Measurements from ENCODE around the gene RAB37. TPM values are rescaled to one million over a fixed set of nuclear protein-coding genes. Genes with fewer than 3 reads are reported as not detected.

RAB37 gene
- total RNA-seq, 1 donor: 0.09 TPM

- no peak overlapping the region for H3K4me3 ChIP-seq (ENCODE audit: low read depth, low read length)
- no peak for DNase-seq (ENCODE audit: low read depth)
- no peak for TF ChIP-seq CTCF (IDR thresholded peaks at IDR 0.05; ENCODE audit: insufficient read depth, low read length)
These were observed 32.3 kb downstream of the RAB37 start for GRCh38 chr17:74769266-74769855.

GRCh38 chr17:74769856-74770497, 32.9 kb downstream of the RAB37 start:
- DNase-seq (ENCODE audit: low read depth): no peak
- TF ChIP-seq CTCF (IDR thresholded peaks at IDR 0.05; ENCODE audit: insufficient read depth, low read length): no peak
- H3K4me3 ChIP-seq (ENCODE audit: low read depth, low read length): no peak overlapping the region

- H3K4me3 ChIP-seq (ENCODE audit: low read depth, low read length): no peak overlapping the region
- peak; percentile 81 for TF ChIP-seq CTCF (IDR thresholded peaks at IDR 0.05; ENCODE audit: insufficient read depth, low read length)
- peak; percentile 37 for DNase-seq (ENCODE audit: low read depth)
These were observed 33.7 kb downstream of the RAB37 start for GRCh38 chr17:74770498-74771318.

- H3K4me3 ChIP-seq (ENCODE audit: low read depth, low read length): no peak overlapping the region
- TF ChIP-seq CTCF (IDR thresholded peaks at IDR 0.05; ENCODE audit: insufficient read depth, low read length): no peak
- DNase-seq (ENCODE audit: low read depth): no peak
These were observed 34.4 kb downstream of the RAB37 start for GRCh38 chr17:74771319-74771914.

- no peak overlapping the region for H3K4me3 ChIP-seq (ENCODE audit: low read depth, low read length)
- no peak for TF ChIP-seq CTCF (IDR thresholded peaks at IDR 0.05; ENCODE audit: insufficient read depth, low read length)
- no peak for DNase-seq (ENCODE audit: low read depth)
These were observed 35.0 kb downstream of the RAB37 start for GRCh38 chr17:74772053-74772452.

GRCh38 chr17:74773414-74773813, 36.4 kb downstream of the RAB37 start:
- H3K4me3 ChIP-seq (ENCODE audit: low read depth, low read length): no peak overlapping the region
- no peak for DNase-seq (ENCODE audit: low read depth)
- no peak for TF ChIP-seq CTCF (IDR thresholded peaks at IDR 0.05; ENCODE audit: insufficient read depth, low read length)
